ENCODE measurements around the gene RPS28.

DNA sequence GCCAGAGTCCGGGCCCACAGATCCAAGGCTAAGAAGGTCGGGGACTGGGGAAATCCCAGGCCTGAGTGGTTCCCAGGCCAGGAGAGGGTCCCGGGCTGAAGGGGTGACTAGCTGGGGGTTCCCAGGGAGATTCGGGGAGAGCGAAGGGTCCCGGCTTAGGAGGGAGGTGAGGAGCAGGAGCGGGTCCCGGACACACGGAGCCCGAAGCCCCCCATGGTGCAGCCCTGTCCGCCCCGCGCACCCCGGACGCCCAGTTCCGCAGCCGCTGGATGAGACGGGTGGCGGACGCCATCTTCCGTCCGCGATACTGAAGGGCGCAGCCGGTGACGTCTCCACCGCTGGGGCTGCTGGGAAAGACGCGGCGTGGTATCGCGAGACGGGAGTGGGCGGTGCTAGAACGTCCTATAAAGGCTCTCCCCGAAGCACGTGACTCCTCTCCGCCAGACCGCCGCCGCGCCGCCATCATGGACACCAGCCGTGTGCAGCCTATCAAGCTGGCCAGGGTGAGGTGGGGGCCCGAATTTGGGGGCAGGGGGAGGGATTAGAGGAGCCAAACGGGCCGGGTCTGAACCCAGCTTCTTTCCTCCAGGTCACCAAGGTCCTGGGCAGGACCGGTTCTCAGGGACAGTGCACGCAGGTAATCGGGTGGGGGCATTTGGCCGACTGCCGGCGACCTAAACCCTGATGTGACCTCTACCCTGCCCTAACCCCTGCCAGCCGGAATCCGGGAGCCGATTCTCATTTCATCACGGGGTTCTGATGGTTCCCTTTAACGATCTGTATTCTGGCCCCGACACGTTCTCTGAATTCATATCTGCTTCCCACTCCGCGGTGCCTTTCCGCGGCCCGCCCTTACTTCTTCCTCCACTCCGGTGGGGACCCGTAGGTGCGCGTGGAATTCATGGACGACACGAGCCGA lies at the start of gene RPS28, which contains the start of gene NDUFA7:
- no peak for TF ChIP-seq EZH2 (IDR thresholded peaks at IDR 0.05; ENCODE audit: low read length)
- TF ChIP-seq, protein P1, sequence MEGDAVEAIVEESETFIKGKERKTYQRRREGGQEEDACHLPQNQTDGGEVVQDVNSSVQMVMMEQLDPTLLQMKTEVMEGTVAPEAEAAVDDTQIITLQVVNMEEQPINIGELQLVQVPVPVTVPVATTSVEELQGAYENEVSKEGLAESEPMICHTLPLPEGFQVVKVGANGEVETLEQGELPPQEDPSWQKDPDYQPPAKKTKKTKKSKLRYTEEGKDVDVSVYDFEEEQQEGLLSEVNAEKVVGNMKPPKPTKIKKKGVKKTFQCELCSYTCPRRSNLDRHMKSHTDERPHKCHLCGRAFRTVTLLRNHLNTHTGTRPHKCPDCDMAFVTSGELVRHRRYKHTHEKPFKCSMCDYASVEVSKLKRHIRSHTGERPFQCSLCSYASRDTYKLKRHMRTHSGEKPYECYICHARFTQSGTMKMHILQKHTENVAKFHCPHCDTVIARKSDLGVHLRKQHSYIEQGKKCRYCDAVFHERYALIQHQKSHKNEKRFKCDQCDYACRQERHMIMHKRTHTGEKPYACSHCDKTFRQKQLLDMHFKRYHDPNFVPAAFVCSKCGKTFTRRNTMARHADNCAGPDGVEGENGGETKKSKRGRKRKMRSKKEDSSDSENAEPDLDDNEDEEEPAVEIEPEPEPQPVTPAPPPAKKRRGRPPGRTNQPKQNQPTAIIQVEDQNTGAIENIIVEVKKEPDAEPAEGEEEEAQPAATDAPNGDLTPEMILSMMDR (optimal IDR thresholded peaks at IDR 0.05 in 1 of 3, IDR thresholded peaks at IDR 0.05 in 1 of 3, conservative IDR thresholded peaks at IDR 0.05 in 1 of 3; ENCODE audit: extremely low read depth in 1 of 3, insufficient read depth in 2 of 3, low read length in 3 of 3): peak in 2 of 3 experiments; percentile 20 to 53
